22Rv1 (cell line): ENCODE results near the gene ZNF384.

Experiments used
- ZFX ChIP-seq: fragments of 450-650 bp; IDR thresholded peaks from 2 replicates; pipeline ENCODE4 v1.6.1; 2017; ENCODE audit warnings: antibody characterized with exemption, borderline replicate concordance
- TF ChIP-seq, protein P1 (sequence below): fragments of 450-650 bp; IDR thresholded peaks from 2 replicates; pipeline ENCODE4 v1.5.1; 2017; ENCODE audit warnings: mild to moderate bottlenecking

DNA sequence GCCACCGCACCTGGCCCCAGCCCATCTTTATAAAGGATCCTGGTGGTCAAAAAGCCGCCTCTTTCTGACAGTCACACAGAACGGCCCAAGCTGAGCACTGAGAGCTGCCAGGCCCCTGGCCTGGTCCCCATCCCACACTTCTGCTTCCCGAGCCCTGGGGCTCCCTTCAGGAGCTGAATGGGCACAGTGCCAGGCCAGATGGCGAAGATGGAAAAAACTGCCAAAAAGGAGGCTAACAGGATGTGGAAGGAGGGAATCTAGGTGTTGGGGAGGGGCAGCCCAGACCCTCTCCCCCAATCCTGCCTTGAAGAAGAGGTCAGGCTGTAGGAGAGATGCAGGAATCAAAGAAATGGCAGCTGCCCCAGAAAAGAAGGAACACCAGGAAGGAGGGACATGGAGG lies 58.4 kb downstream of the ZNF384 start:
- TF ChIP-seq, protein P1, sequence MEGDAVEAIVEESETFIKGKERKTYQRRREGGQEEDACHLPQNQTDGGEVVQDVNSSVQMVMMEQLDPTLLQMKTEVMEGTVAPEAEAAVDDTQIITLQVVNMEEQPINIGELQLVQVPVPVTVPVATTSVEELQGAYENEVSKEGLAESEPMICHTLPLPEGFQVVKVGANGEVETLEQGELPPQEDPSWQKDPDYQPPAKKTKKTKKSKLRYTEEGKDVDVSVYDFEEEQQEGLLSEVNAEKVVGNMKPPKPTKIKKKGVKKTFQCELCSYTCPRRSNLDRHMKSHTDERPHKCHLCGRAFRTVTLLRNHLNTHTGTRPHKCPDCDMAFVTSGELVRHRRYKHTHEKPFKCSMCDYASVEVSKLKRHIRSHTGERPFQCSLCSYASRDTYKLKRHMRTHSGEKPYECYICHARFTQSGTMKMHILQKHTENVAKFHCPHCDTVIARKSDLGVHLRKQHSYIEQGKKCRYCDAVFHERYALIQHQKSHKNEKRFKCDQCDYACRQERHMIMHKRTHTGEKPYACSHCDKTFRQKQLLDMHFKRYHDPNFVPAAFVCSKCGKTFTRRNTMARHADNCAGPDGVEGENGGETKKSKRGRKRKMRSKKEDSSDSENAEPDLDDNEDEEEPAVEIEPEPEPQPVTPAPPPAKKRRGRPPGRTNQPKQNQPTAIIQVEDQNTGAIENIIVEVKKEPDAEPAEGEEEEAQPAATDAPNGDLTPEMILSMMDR: no peak
- no peak for TF ChIP-seq ZFX
